ENCODE measurements around the gene DOCK4.

DOCK4 gene

DNA sequence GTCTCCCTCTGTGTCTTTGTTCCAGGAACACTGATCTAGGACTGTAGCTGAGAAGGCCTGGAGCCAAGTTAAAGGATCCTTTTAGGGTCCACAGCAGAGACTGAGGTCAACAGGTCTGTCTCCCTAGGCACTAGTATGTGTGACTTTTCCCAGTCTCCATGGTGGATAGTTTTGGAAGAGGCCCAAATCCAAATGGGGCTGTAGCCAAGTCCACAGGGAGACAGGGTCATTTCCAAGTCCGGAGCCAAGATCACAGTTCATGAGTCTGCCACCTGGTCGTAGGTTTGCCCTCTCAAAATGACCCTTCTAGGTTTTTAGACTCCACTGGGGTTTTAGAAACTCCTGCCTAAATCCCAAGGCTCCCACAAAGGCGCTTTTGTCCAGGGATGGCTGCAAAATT, 17.1 kb upstream of the DOCK4 start:
- DNase-seq (ENCODE audit: low read depth in 3 of 3): no peak

GRCh38 chr7:112220877-112221434, 14.8 kb upstream of the DOCK4 start:
- DNase-seq (ENCODE audit: low read depth in 3 of 3): no peak

GRCh38 chr7:112215787-112216186, 9.6 kb upstream of the DOCK4 start:
- no peak for DNase-seq (ENCODE audit: low read depth in 3 of 3)

DNA sequence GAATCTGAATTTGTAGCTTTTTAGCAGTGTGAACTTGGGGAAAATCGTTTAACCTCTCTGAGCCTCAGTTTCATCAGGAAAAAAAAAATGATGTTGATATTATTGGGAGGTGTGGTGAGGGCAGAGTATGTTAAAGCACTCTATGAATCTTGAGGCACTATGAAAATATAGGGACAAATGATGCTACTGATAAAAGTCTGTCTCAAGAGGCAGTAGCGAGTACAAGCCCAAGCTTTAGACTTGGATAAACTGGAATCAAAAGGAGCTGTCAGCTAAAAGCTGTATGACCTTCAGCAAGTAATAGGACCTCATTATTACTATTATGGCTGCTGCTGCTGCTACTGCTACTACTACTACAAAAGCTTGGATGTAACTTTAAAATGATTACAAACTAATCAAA, 8.7 kb upstream of the DOCK4 start:
- no peak for DNase-seq (ENCODE audit: low read depth in 3 of 3)

DNA sequence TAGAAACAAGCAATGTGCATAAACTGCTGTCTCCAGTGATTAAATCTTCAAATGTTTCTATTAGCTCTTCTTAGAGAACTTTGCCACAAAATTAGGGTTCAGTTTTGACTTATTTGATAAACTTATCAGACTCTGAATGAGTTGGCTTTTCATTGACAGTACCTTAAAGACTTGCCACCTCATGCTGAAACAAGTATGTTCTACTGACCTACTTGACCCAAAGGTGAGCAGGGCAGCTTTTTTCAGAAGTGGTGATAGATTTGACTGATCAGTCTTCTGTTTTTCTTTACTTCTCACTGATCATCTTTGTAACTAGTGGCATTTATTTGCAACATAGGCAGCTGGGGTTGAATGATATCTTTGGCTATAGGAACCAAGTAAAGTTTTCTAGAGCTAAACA, 8.1 kb upstream of the DOCK4 start:
- DNase-seq (ENCODE audit: low read depth in 3 of 3): no peak

DNA sequence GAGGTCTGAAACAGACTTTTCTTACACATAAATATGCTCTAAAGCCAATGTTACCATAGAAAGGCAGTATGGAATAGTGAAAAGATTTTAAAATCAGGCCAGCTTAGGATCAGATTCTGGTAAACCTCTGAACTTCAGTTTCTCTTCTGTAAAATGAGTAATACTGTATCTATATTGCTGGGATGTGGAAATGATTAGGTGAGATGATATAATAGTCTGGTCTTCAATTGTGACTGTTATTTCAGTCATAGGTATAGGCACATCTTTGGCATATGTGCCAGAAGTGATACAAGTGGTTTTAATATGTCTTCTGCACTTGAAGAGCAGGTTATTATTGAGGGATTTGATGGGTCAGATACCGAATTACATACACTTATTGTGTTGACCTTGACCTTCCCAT, 7.5 kb upstream of the DOCK4 start:
- DNase-seq (ENCODE audit: low read depth in 3 of 3): no peak

GRCh38 chr7:112212571-112212970, 6.4 kb upstream of the DOCK4 start:
- DNase-seq (ENCODE audit: low read depth in 3 of 3): no peak

- no peak for DNase-seq (ENCODE audit: low read depth in 3 of 3)
Measured at GRCh38 chr7:112211348-112211907, 5.2 kb upstream of the DOCK4 start.

GRCh38 chr7:112207765-112208164, 1.6 kb upstream of the DOCK4 start:
- no peak for DNase-seq (ENCODE audit: low read depth in 3 of 3)

DNA sequence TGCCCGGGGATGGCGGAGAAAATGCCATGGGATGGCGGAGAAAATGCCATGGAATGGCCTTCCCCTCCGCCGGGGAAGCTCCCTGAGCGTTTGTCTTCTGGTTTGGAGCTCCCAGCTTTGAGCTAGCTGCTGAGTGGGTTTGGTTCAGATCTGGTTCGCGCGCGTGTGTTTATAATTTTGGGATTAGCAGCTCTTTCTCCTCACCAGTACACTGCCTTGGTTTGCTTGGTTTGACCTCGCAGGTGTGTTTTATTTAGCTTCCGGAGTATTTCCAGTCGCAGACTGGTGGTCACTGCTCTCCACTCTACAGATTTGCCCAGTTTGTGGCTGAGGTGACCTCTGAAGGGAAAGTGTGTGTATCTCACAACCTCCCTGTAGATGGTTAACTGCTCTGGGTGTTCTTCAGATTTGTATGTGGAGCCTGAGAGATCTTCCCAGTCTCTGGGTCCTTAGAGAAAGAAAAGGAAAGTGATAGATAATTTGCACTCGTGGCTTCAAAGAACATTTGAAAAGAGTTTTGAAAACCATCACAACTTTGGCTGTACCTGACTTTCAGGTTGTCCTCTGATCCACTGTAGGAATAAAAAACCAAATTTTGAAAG, 893 bp upstream of the DOCK4 start:
- no peak for DNase-seq (ENCODE audit: low read depth in 3 of 3)

DNA sequence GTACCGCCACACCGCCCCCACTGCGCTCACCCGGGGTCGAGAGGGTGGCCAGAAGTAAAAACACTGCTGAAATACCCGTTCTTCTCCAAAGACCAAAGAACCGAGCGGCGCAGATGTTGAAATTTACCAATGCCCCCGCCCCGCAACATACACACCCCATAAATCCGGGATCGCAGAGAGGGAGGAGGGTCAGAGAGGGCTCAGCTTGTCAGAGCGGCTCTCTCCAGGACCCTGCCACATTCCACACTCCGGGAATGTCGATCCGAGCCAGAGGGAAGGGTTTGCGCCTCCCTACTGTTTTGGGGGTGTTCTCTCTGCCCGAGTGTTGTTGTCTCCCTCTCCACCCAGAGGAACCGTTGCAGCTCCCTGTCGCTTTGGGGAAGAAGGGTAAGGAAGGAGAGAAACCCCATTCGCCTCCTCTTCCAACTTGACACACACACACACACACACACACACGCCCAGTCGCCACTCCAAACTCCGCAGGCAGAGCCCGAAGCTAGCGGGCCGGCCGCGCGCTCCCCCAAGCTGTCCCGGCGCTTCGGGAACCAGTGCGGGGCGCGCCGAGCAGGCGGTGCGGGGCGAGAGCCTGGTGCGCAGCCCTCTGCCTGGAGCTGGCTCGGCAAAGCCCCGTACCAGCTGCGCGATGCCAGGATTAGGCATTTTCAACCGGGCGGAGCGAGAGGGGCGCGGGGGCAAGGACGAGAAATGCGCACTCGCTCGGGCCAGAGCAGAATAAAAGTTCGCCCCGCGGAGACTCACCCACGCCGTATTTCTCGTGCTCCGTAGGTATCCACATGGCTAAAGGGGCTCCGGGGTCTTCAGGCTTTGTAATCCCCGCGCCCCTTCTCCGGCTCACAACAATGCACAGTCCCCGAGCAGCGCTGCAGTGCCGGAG, 609 bp downstream of the DOCK4 start:
- DNase-seq (ENCODE audit: low read depth in 3 of 3): peak in 1 of 3 experiments; percentile 33

DNA sequence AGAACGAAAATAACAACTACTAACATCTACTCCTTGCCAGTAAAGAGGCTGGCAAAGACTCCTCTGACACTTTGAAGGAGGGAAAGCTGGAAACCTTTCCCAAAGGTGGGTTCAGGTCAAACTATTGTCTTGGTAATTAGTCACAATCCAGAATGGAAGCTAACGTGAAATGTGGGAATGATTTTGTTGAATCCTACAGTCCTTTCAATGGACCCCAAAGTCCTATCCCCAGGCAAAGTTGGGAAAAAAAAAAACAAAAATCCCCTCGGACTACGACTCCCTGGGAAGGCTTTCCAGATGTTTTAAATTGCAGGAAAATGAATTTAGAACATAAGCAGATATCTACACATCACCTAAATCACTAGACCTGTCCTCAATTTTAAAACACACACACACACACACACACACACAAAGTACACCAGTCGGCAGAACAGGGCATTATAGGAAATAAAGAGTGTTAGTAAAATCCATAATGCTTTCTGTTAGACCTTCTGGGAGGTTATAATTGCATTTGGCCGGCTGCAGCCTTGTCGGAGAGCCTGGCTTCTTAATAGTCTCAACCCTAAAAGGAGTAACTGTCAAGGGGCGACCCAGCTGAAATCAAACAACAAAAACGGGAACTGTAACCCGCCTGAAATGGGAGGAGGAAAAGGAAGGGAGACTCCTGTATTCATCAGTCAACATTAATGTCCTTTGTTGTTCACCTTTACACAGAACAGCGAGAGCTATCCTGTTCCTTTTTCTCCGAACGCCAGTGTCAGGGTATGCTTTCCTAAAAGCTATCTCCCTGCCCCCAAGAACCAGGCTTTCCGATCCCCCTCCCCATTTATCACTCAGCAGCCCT, 1.5 kb downstream of the DOCK4 start:
- no peak for DNase-seq (ENCODE audit: low read depth in 3 of 3)

- DNase-seq (ENCODE audit: low read depth in 3 of 3): no peak
Measured at GRCh38 chr7:112203365-112203739, 2.8 kb downstream of the DOCK4 start.

DNA sequence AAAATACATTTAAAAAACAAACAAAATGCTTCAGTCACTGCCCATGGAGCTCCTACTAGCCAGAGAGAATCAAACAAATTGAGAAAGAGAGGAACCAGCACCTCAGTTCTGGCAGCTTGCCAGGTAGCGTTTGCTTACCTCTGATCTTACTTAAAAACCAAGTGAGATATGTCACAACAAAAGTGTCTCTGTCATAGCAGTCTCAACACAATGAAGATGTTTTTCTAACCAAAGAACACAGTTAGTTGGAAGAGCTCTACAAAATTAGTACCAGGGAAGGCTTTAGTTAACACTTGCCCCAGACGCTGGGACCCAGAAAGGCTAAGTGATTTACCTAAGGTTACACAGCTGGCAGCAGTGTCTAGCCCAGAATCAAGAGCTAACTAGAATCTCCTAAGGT, 3.4 kb downstream of the DOCK4 start:
- DNase-seq (ENCODE audit: low read depth in 3 of 3): no peak

DNA sequence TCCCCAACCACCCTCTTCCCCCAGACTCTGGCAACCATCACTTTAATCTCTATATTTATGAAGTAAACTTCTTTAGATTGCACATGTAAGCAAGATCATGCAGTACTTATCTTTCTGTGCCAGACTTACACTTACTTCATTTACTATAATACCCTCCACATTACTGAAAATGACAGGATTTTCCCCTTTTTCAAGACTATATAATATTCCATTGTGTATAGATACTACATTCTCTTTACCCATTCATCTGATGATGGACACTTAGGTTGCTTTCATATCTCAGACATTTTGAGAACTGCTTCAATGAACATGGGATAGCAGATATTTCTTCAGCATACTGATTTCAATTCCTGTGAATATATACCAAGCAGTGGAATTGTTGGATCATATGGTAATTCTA, 4.4 kb downstream of the DOCK4 start:
- no peak for DNase-seq (ENCODE audit: low read depth in 3 of 3)

- no peak for DNase-seq (ENCODE audit: low read depth in 3 of 3)
Measured at GRCh38 chr7:112201411-112201810, 4.8 kb downstream of the DOCK4 start.

- no peak for DNase-seq (ENCODE audit: low read depth in 3 of 3)
Measured at GRCh38 chr7:112199672-112200071, 6.5 kb downstream of the DOCK4 start.

DNA sequence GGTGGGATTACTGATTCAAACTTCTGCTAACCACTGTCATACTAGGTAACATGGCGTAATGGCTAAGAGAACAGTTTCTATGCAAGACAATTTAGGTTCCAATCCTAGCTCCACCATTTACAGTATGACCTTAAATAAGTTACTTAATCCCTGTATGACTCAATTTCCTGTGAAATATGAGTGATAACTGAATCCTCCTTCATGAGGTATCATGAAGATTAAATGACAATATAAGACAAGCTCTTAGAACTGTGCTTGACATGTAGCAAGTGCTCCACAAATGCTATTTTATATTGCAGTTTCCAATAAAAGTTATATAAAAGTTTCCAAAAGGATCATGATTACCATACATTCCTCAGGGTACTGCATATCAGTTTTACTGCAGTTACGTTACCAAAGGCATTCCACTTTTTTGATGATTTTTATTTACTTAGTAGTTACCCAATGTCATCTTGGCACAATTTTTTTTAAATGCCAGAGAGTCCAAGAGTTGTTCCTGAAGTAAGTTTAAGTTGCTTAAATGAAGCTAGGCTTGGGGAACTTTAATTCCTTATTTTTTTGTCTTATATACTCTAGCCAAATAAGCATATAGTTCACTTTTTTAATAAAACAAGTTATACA, 7.1 kb downstream of the DOCK4 start:
- no peak for DNase-seq (ENCODE audit: low read depth in 3 of 3)

DNA sequence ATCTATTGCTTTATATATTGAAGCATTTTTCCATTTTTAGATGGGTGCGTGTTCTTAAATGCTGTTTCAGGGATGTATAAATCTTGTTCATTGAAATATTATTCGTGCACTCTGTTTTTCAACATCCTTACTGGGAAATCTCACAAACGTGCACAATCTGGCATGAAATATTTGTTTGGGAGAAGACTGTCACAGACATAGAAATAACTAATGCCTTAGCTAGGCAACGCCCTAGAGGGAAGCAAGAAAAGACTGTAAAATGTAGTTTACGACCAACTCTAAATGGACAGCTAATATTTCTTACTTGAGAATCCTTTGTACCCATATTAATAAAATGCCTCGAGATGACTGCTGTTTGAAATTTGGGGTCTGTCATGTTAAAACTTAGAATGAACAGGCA, 8.9 kb downstream of the DOCK4 start:
- DNase-seq (ENCODE audit: low read depth in 3 of 3): no peak

DNA sequence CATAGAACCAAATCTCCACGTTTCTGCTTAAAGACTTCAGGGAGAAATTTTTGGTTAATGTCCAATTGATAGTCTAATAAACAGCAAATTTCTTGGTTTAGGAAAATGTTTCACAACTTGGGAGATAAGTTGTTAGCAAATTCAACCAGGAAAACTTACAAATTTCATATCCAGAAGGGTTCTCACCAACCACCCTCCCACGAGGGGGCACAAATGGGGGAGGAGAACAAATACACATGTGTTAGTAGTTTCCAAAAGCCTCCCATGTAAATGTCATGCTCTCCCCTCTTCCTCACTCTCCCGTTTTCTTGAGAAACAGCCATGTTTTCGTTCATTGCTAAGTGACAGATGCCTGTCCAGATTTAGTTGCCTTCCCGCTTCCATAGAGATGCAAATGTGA, 10.5 kb downstream of the DOCK4 start:
- no peak for DNase-seq (ENCODE audit: low read depth in 3 of 3)

DNA sequence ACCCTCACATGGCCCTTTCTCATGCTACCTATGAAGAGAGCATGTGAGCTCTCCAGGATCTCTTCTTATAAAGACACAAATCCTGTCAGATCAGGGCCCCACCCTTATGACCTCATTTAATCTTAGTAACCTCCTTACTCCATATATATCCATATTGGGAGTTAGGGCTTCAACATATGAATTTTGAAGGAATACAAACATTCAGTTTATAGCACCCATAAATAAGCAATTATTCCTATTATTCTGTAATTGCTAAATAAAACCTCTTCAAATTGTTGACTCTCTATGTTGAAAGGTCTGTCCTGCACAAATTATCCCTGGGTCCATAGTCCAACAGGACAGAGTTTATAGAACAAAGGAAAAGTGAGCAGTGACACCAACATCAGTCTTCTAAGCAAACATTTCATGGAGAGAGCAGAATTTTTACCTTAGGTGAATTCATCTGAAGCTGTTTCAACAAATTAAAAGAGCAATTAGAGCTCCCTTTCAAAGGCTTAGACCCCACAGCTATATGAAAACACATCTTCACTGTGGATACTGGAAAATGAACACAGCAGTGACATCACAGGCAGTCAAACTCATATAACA, 12.2 kb downstream of the DOCK4 start:
- no peak for DNase-seq (ENCODE audit: low read depth in 3 of 3)

Data from stimulated activated CD4-positive, alpha-beta T cell treated with anti-CD3 and anti-CD28 coated beads, TNF-alpha, amount 100 ng/mL, for 24 hours (primary cell).